GM21447 (cell line): Measurements from ENCODE around the gene OR4F15.

Experiments used
- ATAC-seq: cut with Tn5 transposase; IDR thresholded peaks from one replicate; pipeline ENCODE4 v1.9.1; 2021; ENCODE audit not compliant: unreplicated experiment

Gene OR4F15

GRCh38 chr15:101803209-101803608 lies 8.8 kb upstream of the OR4F15 start, which contains the start of gene OR4F6:
Gene OR4F6, plus strand, starts transcription at chr15:101803509. Its CDS starts 2,211 bp downstream, at chr15:101805720.
- ATAC-seq = no peak

DNA sequence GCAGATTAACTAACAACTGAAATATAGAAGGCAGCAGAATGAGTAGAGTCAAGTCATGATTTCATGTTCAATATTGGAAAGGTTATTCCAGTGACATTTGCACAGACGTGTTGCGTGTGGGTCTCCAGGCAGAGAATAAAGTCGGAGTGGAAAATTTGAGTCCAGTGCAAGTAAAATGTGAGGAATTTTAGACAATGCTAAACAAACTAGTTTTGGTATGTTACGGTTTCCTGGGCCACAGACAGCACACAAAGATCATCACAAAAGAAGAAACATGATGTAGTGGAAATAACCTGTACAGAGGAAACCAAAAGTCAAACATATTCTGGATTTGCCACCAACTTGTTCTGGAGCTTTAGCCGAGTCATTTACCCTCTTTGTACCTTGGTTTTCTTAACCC lies 8.3 kb upstream of the OR4F15 start:
- ATAC-seq = no peak

GRCh38 chr15:101804375-101804774 lies 7.6 kb upstream of the OR4F15 start:
- ATAC-seq = no peak

DNA sequence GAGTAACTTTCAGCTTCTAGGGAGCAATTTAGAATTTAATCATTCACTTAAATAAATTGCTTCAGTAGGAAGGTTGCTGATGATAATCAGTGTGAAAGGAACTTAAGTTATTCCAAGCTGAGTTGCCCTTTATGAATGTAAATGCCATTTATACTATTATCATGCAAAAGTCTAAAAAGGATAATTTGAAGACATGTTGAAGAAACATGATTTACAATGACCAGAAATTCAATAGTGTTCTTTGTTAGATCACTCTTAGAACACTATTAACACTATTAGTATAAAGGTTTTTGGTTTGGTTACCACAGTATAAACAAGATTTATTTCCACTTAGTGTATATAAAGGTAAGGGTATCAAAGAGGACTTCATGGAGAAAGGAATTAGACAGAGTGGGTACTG lies 7.1 kb upstream of the OR4F15 start:
- no peak for ATAC-seq

DNA sequence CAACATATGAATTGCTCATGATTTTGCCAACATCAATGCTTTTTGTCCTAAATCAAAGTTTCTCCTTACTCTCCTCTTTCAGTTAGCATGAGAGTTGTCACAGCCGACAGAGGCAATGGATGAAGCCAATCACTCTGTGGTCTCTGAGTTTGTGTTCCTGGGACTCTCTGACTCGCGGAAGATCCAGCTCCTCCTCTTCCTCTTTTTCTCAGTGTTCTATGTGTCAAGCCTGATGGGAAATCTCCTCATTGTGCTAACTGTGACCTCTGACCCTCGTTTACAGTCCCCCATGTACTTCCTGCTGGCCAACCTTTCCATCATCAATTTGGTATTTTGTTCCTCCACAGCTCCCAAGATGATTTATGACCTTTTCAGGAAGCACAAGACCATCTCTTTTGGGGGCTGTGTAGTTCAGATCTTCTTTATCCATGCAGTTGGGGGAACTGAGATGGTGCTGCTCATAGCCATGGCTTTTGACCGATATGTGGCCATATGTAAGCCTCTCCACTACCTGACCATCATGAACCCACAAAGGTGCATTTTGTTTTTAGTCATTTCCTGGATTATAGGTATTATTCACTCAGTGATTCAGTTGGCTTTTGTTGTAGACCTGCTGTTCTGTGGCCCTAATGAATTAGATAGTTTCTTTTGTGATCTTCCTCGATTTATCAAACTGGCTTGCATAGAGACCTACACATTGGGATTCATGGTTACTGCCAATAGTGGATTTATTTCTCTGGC lies 6.2 kb upstream of the OR4F15 start:
- no peak for ATAC-seq

DNA sequence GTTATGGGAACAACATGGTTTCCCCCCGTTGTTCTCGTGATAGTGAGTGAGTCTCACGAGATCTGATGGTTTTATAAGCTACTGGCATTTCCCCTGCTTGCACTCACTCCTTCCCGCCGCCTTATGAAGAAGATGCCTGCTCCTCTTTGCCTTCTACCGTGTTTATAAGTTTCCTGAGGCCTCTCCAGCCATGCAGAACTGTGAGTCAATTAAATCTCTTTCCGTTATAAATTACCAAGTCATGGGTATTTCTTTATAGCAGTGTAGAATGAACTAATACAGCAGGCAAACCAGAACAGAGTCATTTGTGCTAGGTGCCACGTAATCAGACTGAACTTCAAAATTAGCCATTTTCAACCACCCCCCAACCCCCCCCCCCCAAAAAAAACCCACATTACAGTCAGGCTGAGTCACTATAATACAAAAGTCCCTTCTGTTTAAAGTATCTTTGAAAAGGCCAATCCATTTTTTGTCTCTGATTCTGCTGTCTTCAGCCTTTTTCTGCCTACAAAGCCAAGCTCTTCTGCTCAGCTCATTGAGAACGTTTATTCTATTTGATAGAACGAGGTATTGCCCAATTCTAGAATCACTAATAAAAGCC lies 4.6 kb upstream of the OR4F15 start:
- no peak for ATAC-seq

- no peak for ATAC-seq
Measured at GRCh38 chr15:101808201-101808600, 3.8 kb upstream of the OR4F15 start.

DNA sequence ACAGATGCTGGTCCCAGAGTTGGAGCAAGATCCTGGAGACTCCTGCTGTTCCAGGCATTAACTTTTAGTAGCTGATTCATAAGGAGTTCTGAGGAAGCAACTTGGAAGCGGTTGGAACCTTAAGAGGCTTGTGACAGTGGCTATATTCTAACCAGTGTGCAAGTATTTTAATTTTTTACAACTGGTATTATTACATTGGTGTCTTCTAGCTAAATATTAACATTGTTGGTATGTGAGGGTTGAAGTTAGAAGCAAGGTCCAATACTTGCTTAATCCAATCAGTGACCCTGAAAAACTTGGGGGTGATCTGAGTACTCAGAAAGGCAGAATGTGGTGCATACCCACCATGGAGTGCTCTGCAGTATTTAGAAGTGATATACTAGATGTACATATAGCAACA lies 1.5 kb upstream of the OR4F15 start:
- no peak for ATAC-seq

DNA sequence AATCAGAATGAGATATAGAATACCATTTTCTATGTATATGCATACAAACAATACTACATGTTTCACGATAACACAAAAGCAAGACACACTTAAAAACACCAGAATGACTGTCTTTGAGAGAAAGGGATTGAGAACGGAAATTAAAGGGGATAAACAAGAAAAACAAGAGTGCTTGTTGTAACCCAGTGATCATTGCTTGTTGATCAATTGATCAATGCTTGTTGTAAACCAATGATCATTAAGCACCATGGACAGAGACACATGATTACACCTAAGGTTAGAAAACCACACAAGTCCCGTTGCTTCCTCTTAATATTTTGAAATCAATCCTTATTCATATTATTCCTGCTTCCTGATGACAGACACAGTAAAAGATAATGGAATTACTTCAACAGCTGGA lies 1.1 kb upstream of the OR4F15 start:
- ATAC-seq = no peak

- ATAC-seq = no peak
Measured at GRCh38 chr15:101813803-101814534, 2.0 kb downstream of the OR4F15 start.

DNA sequence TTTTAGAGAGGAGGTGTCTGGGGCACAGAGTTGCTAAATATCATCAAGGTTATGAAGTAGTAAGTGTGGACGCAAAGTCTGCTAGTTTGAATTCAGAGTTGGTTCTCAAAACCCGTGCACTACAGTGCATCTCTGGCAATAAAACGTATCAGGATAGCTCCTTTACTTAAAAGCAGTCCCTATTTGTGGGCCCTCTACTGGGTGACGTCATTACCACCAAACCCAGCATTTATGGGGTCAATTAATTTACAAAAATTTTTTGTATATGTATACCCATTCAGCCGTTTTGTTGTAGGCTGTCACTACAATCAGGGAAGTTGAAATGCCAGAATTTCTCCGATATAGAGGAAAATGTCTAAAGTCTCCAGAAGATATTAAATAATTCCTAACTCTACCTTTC lies 8.8 kb downstream of the OR4F15 start:
- no peak for ATAC-seq

DNA sequence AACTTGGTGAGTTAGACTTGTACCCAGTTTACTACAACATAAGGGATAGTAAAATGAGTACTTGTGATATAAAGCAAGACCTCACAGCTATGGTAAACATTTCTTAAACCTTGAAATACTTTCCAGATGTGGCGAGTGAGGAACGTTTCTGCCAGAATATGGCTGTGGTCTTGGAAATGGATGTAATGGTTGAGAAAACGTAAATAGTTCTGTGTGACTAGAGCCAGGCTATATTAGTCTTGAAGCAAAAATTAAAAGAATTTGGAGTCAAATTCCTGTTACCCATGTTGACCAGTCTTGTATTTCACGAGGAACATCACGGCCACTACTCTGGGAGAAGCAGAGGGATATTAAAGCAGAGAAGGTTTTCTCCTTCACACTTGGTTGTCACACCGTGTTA lies 15.3 kb downstream of the OR4F15 start:
- ATAC-seq = no peak

GRCh38 chr15:101828774-101829173 lies 16.8 kb downstream of the OR4F15 start:
- ATAC-seq = no peak

- ATAC-seq = no peak
Measured at GRCh38 chr15:101841656-101842055, 29.7 kb downstream of the OR4F15 start.

- no peak for ATAC-seq
Measured at GRCh38 chr15:101844916-101845315, 32.9 kb downstream of the OR4F15 start.

- ATAC-seq = no peak
Measured at GRCh38 chr15:101852356-101852755, 40.4 kb downstream of the OR4F15 start.
